K562 (cell line): ENCODE data around the gene ZFP57. TPM values are rescaled to one million over a fixed set of nuclear protein-coding genes. Genes with fewer than 3 reads are reported as not detected.

ENCODE experiments used
- ATAC-seq: fragments of 200-7000 bp; cut with Tn5 transposase; 3 replicates; pipeline ENCODE4 v1.9.1; 2020; ENCODE audit warnings: moderate library complexity
- BruUV-seq: library from RNA; stranded (reverse); fragments of 400-500 nt; replicated peaks from 2 replicates; lab custom pipeline; 2021; lab: Mats Ljungman, UMichigan
- CTCF ChIA-PET: fragments of 300-600 bp; formaldehyde crosslinking; extraction: SDS; loops from one replicate; lab custom pipeline; 2021; ENCODE audit warnings: low intra/inter-chr PET ratio; lab: Yijun Ruan, JAX
- POLR2A ChIA-PET: fragments of 300-600, 350-650 bp; sonication (Branson Sonifier 250); formaldehyde crosslinking; extraction: SDS; loops from one replicate; lab custom pipeline; 2021; ENCODE audit warnings: antibody characterized with exemption, inconsistent platforms; lab: Yijun Ruan, JAX
- DNase-seq, 4 experiments: peaks; one replicate each; pipeline versions ENCODE4 v3.0.0 to v3.0.0-alpha.2; 2011 to 2018; ENCODE audit warnings: low spot score in 3 of 4, mixed read lengths in 3 of 4; ENCODE audit errors: extremely low read depth in 1 of 4
- FAIRE-seq: peaks from 2 replicates; lab custom pipeline; 2011; peaks lifted over from hg19 to GRCh38; lab: Jason Lieb, UNC
- H2AFZ ChIP-seq: 2 replicates; pipeline ENCODE4 v1.6.0; 2011; ENCODE audit warnings: low read depth, low read length, control low read depth, inconsistent platforms
- H3K27ac ChIP-seq: fragments of 200-600 bp; 3 replicates; pipeline ENCODE4 v1.8.0; 2011; ENCODE audit warnings: low read depth, mild to moderate bottlenecking, control low read depth, inconsistent platforms, low read length, moderate library complexity, mixed read lengths; ENCODE audit errors: extremely low read depth
- H3K27me3 ChIP-seq, 2 experiments: fragments of 300-600 bp in 1 of 2; 2 replicates in 1 of 2; 3 replicates in 1 of 2; pipeline versions ENCODE4 v1.6.0 to v1.8.0; 2011; ENCODE audit warnings: inconsistent platforms in 2 of 2, low read length in 2 of 2, mild to moderate bottlenecking in 1 of 2, mixed read lengths in 1 of 2, moderate library complexity in 1 of 2; ENCODE audit not compliant: control insufficient read depth in 2 of 2, insufficient read depth in 2 of 2
- H3K36me3 ChIP-seq: fragments of 300-600 bp; 3 replicates; pipeline ENCODE4 v1.8.0; 2011; ENCODE audit warnings: mild to moderate bottlenecking, low read length, inconsistent platforms; ENCODE audit not compliant: control insufficient read depth, insufficient read depth
- H3K4me1 ChIP-seq, 2 experiments: fragments of 200-600 bp in 1 of 2; replicated peaks in 1 of 2; 2 replicates in 1 of 2; 3 replicates in 1 of 2; pipeline versions ENCODE4 v1.5.1 to v1.8.0; 2011; ENCODE audit warnings: inconsistent platforms in 2 of 2, low read length in 2 of 2, mild to moderate bottlenecking in 1 of 2, mixed read lengths in 1 of 2, moderate library complexity in 1 of 2; ENCODE audit not compliant: control insufficient read depth in 2 of 2, insufficient read depth in 2 of 2
- H3K4me2 ChIP-seq: 2 replicates; pipeline ENCODE4 v1.6.1; 2011; ENCODE audit warnings: low read length, control low read depth, inconsistent platforms, mixed read lengths; ENCODE audit not compliant: insufficient read depth
- H3K4me3 ChIP-seq: fragments of 200-600 bp; sonication (generic), shearing (Covaris generic); 2 replicates; pipeline ENCODE4 v1.5.1; 2016; ENCODE audit warnings: control low read depth, inconsistent platforms
- H3K79me2 ChIP-seq: fragments of 200-600 bp; 3 replicates; pipeline ENCODE4 v1.8.0; 2011; ENCODE audit warnings: low read length, inconsistent platforms; ENCODE audit not compliant: control insufficient read depth, insufficient read depth
- H3K9ac ChIP-seq, 2 experiments: 2 replicates each; pipeline versions ENCODE4 v1.6.0 to v1.6.1; 2011; ENCODE audit warnings: low read depth in 2 of 2, low read length in 2 of 2, control low read depth in 1 of 2, inconsistent platforms in 1 of 2, mild to moderate bottlenecking in 1 of 2, mixed read lengths in 1 of 2; ENCODE audit not compliant: insufficient read depth in 1 of 2
- H3K9me1 ChIP-seq: one replicate; pipeline ENCODE4 v1.6.0; 2011; ENCODE audit warnings: inconsistent platforms, mild to moderate bottlenecking, low read length, moderate library complexity; ENCODE audit not compliant: control insufficient read depth, insufficient read depth
- H3K9me3 ChIP-seq: replicated peaks from 2 replicates; pipeline ENCODE4 v1.5.1; 2011; ENCODE audit warnings: low read depth, low read length, inconsistent platforms; ENCODE audit not compliant: control insufficient read depth, insufficient read depth
- H4K20me1 ChIP-seq: replicated peaks from 2 replicates; pipeline ENCODE4 v1.6.1; 2011; ENCODE audit warnings: low read length, inconsistent platforms, mixed read lengths; ENCODE audit not compliant: control insufficient read depth, insufficient read depth
- CGGBP1 ChIP-seq: fragments of 250-450 bp; sonication (Bioruptor Pico); IDR thresholded peaks from 2 replicates; pipeline ENCODE4 v1.9.0; 2021; ENCODE audit warnings: mild to moderate bottlenecking
- DDX20 ChIP-seq: fragments of 450-650 bp; IDR thresholded peaks from 2 replicates; pipeline ENCODE4 v1.6.1; 2016; ENCODE audit warnings: missing genetic modification characterization, low read depth, mild to moderate bottlenecking, missing compliant biosample characterization, moderate library complexity
- NR2C1 ChIP-seq, 2 experiments: fragments of 450-650 bp; IDR thresholded peaks; 2 replicates each; pipeline ENCODE4 v1.6.1; 2017; ENCODE audit warnings: mild to moderate bottlenecking in 2 of 2, antibody characterized with exemption in 1 of 2, inconsistent platforms in 1 of 2, missing compliant biosample characterization in 1 of 2, missing genetic modification characterization in 1 of 2
- PURB ChIP-seq: sonication (generic); formaldehyde crosslinking; IDR thresholded peaks from 2 replicates; pipeline ENCODE4 v1.9.0; 2021; ENCODE audit warnings: low read depth, mild to moderate bottlenecking, missing genetic modification reagents
- SNIP1 ChIP-seq: fragments of 450-650 bp; IDR thresholded peaks from 2 replicates; pipeline ENCODE4 v1.7.1; 2017; ENCODE audit warnings: low read depth, mild to moderate bottlenecking
- TAF1 ChIP-seq: IDR thresholded peaks from 2 replicates; pipeline ENCODE4 v1.6.1; 2011; ENCODE audit warnings: mild to moderate bottlenecking, low read length, moderate library complexity; ENCODE audit not compliant: insufficient read depth, control insufficient read depth, severe bottlenecking; ENCODE audit errors: extremely low read depth
- THRAP3 ChIP-seq: fragments of 450-650 bp; IDR thresholded peaks from 2 replicates; pipeline ENCODE4 v1.6.1; 2016; ENCODE audit warnings: mild to moderate bottlenecking, inconsistent platforms, borderline replicate concordance
- ZNF24 ChIP-seq: fragments of 450-650 bp; IDR thresholded peaks from 2 replicates; pipeline ENCODE4 v1.6.1; 2016
- ZNF280B ChIP-seq: fragments of 250-450 bp; sonication (Bioruptor Pico); IDR thresholded peaks from 2 replicates; pipeline ENCODE4 v1.5.1; 2021; ENCODE audit warnings: mild to moderate bottlenecking
- WGBS: fragments of 100-300 bp; shearing (Covaris generic); methylation state at CpG from one replicate; pipeline ENCODE4 v1.1.6; 2016; ENCODE audit warnings: low coverage, mixed read lengths; ENCODE audit not compliant: insufficient coverage; ENCODE audit errors: missing lambda C conversion rate; 5-methylcytosine and 5-hydroxymethylcytosine counted together
- in situ Hi-C: fragments of 300-500 bp; cut with MboI; formaldehyde crosslinking; loops from 4 replicates; pipeline ENCODE4 v1.15.0; 2018; ENCODE audit warnings: inconsistent platforms, mixed read lengths
- intact Hi-C: fragments of 100-400 bp; cut with micrococcal nuclease; formaldehyde crosslinking; loops from 2 replicates; pipeline ENCODE4 v1.14.2; 2022
- polyA plus RNA-seq, 8 experiments: library from polyadenylated mRNA; depleted of rRNA in 4 of 8; stranded (reverse) in 5 of 8; unstranded in 3 of 8; fragments of >200 nt; fragmentation: Nextera tagmentation in 2 of 8; fragmentation: Illumina TruSeq in 1 of 8; extraction: Ambion mirVana in 2 of 8; extraction: Trizol in 1 of 8; gene quantifications; 2 replicates each; pipeline versions ENCODE4 v1.2.1 to v1.2.3, GENCODE V29; 2011 to 2014; ENCODE audit warnings: inconsistent platforms in 1 of 8, missing spikeins in 1 of 8
- total RNA-seq, 7 experiments: library from RNA; depleted of rRNA in 6 of 7; stranded (reverse); fragments of >200 nt in 6 of 7; fragmentation: Illumina TruSeq in 2 of 7; extraction: Trizol in 2 of 7; gene quantifications; 2 replicates each; pipeline versions ENCODE4 v1.2.1 to v1.2.3, GENCODE V29; 2011 to 2021; ENCODE audit warnings: low replicate concordance in 1 of 7

ZFP57 gene
- total and polyA plus RNA-seq, 9 of the 15 experiments (the other 6 are each of a cell fraction or from before 2014, with no cell fraction given) = 0.04 to 0.28 (median 0.13) TPM

GRCh38 chr6:29726571-29727194 is 45.7 kb upstream of the ZFP57 start:
- ChIA-PET CTCF (no interaction called here), POLR2A (interaction anchor here (1.1 to 1.2 kb wide), 2 partner anchors 18 to 23 kb away, joined by 3 to 5 read pairs; no protein-coding TSS in a partner anchor)
- no peak for ATAC-seq
- Histone ChIP-seq H2AFZ (no peak overlapping the region), H3K36me3 (no peaks in the 10 kb centered on the region), H3K9ac (no peak overlapping the region), H3K4me1 (peaks cover 0 to 10% of the 10 kb centered on the region in 2 experiments; a peak in 2 of 5 replicates), H3K4me3 (no peak overlapping the region), H4K20me1 (no peaks in the 10 kb centered on the region), H3K79me2 (no peaks in the 10 kb centered on the region), H3K9me3 (no peaks in the 10 kb centered on the region), H3K27ac (no peak overlapping the region), H3K4me2 (no peak overlapping the region), H3K27me3 (peaks cover 2 to 34% of the 10 kb centered on the region in 2 experiments; a peak in 2 of 5 replicates), H3K9me1 (no peaks in the 10 kb centered on the region)
- no TSS peak for BruUV-seq
- intact Hi-C loops (no loop called here), in situ Hi-C loops (loop anchor here (25.0 kb wide), 1 partner anchor 111 kb away; the partner anchor contains the start of gene HLA-G)
- TF ChIP-seq ZNF24 (no peak), SNIP1 (no peak), ZNF280B (CRISPR knock-in tag) (no peak), CGGBP1 (CRISPR knock-in tag) (no peak), PURB (CRISPR knock-in tag) (no peak), NR2C1 (IDR thresholded peaks at IDR 0.05) (no peak), NR2C1 (tag; IDR thresholded peaks at IDR 0.05) (no peak), DDX20 (tag) (no peak), THRAP3 (no peak), TAF1 (no peak)
- FAIRE-seq = no peak
- DNase-seq = no peak
- WGBS = 5% methylated on average over 9 of the region's 9 CpGs
